GM19452 (cell line): ENCODE measurements around the gene PEX14.

Experiments used
- ATAC-seq: cut with Tn5 transposase; IDR thresholded peaks from one replicate; pipeline ENCODE4 v1.9.1; 2021; ENCODE audit not compliant: unreplicated experiment

PEX14 gene

GRCh38 chr1:10586125-10586524, 111.4 kb downstream of the PEX14 start:
- ATAC-seq, result no peak

DNA sequence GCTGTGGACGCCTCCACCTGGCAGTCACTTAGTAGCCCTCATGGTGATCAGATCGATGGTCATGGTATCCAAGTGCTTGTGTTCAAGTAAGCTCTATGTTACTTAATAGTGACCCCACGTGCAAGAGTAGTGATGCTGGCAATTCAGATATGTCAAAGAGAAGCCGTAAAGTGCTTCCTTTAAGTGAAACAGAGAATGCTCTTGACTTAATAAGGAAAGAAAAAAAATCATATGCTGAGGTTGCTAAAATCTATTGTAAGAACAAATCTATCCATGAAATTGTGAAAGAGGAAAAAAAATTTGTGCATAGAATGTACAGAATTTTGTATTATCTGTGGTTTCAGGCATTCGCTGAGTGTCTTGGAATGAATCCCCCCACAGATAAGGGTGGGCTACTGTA, 113.9 kb downstream of the PEX14 start:
- ATAC-seq, result no peak

DNA sequence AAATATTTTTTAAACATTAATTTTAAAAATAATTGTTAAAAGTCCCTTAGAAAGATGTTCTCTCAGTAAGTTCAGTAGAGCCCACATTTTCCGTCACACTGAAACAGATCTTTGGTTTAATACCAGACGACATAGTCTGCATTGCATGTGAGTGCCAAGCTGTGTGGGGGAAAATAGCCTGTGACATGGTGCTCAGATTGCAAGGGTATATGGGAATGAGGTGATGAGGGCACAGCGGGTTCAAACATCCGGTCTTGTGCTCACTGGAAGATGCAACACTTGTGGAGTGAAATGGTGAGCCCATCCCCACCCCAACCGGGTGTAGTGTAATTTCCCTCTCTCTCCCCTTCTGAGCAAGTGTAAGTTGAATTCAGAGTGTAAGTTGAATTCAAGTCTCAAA, 114.3 kb downstream of the PEX14 start:
- ATAC-seq, result no peak

GRCh38 chr1:10591010-10591409, 116.3 kb downstream of the PEX14 start:
- ATAC-seq, result no peak

DNA sequence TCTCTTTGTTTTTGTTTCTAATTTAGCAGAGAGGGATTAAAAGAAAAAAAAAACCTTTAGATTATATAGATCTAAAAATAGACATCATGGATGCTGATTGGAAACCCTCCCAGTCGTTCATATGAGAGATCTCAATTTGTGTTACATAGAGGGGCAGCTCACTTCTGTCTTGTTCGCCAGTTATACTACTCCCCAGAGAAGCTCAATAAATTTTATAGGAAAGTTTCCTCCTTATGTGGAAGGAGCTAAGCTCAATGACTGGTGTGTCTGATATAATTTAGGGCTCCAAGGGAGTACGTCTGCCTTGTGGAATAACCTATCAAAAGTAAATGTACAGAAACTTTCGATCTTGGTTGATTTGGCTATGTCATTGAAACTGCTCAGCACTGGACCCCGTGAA, 117.6 kb downstream of the PEX14 start:
- ATAC-seq, result no peak

DNA sequence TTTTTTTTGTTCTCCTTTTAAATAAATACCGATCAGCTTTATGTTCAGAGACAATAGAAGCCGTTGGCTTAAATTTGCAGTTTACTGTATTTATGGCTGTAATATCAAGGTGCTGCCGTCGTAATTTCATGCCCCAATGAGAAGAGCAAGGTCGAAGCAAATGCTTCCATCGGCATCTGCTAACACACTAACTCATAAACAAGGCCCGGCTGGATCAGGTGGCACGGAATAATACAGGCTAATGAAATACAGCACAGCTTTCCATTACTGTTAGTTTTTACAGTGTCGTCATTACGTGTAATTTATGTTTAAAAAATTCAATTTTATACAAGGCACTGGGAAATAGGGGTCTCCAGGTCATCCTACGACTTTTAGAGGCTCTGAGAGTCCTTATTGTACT, 119.0 kb downstream of the PEX14 start:
- ATAC-seq, result no peak

GRCh38 chr1:10594595-10595223, 120.0 kb downstream of the PEX14 start:
- no peak for ATAC-seq

DNA sequence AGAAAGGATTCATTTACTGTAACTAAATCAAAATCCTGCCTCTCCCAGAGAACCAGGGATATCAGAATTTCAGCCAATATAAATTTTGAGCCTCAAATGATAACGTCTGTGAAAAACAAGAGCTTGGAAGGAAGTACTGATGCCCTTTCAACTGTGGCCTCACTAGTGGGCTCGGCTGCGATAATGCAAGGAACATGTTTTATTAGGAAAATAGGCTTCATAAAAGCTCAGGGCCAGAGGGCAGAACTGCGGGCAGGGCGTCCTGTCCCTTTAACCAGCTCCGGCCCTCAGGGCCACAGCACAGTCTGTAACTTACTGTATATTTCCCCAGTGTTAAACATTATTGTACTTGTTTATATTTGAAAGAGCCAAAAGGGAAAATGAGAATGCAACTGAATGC, 122.0 kb downstream of the PEX14 start:
- ATAC-seq, result no peak

DNA sequence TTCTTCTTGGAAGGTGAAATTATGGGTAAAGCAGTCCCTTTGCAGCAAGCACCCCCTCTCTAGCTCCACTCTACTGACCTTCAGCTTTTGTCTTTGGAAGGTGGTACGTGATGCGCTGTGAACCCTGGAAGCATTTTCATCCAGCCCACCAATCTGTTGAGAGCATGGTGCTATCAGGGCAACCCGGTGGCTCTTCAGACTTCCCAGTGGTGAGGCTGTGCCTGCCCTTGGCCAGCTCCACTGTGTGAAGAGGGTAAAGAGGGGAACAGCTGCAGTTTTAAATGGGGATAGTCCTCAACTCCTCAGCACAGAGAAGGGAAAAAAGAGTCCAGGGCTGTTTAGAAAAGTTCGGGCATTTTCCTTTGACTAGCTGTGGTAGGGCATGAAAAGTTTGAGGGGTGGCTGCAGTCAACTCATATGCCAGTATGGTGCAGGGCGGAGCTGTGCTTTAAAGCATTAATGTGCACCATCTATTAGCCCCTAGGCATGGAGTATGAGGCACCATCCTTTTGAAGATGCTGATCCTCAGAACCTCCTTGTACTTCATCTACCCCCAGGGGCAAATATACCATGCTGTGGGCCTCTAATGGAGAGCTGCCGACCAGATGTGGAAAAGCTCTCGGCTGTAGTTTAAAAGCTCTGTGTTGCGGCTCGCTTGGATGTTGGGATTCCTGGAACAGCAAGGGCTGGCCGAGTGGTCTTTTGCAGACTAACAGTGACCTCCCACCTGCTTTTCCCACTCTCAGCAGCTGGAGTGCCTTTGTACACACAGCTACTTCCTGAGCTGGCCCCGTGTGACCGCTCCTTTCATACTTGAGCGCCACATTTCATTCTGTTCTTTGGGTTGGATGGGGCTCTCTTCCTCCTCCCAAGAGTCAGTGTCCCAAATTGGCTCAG, 123.0 kb downstream of the PEX14 start:
- ATAC-seq, result no peak

GRCh38 chr1:10598389-10598702, 123.6 kb downstream of the PEX14 start:
- no peak for ATAC-seq

- ATAC-seq, result no peak
These were observed 124.6 kb downstream of the PEX14 start for GRCh38 chr1:10599194-10599861.

- no peak for ATAC-seq
These were observed 126.8 kb downstream of the PEX14 start for GRCh38 chr1:10601342-10602070.

DNA sequence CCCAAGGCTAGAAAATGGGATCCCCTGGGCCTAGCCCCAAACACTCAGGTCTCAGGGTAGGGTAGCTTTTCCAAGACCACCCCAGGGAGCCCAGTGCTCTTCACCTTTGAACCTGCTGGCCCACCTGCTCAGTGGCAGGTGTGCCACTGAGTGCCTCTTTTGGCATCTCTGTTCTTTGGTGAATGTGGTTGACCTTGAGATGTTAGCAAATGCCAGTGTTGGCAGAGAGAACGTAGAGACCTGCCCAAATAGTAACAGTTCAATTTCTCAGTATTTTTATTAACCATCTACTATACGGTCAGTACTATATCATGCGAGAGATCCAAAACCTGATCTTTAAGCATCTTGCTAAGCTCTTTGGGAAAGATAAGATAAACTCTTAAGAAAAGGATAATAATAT, 128.2 kb downstream of the PEX14 start:
- no peak for ATAC-seq

DNA sequence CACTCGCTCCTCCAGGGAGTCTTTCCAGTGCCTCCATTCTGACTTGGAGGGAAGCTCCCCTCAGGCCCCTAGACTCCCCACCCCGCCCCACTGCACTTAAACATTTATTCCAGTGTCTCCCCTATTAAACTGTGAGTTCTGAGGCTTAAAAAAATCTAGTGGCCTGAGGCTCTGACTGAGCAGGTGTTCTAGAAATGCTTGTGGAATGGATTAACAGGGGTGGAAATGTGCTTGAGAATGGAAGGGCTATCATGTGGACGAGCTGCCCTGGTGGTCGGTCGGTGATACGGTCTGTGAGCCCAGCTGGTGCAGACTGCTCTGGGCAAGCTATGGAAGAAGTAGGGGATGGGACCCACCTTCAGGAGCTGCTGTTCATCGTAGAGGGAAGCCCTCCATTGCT, 130.2 kb downstream of the PEX14 start:
- no peak for ATAC-seq

GRCh38 chr1:10606064-10606463, 131.3 kb downstream of the PEX14 start:
- ATAC-seq, result no peak

- ATAC-seq, result no peak
These were observed 132.5 kb downstream of the PEX14 start for GRCh38 chr1:10607228-10607627.

- no peak for ATAC-seq
These were observed 133.9 kb downstream of the PEX14 start for GRCh38 chr1:10608690-10609089.

DNA sequence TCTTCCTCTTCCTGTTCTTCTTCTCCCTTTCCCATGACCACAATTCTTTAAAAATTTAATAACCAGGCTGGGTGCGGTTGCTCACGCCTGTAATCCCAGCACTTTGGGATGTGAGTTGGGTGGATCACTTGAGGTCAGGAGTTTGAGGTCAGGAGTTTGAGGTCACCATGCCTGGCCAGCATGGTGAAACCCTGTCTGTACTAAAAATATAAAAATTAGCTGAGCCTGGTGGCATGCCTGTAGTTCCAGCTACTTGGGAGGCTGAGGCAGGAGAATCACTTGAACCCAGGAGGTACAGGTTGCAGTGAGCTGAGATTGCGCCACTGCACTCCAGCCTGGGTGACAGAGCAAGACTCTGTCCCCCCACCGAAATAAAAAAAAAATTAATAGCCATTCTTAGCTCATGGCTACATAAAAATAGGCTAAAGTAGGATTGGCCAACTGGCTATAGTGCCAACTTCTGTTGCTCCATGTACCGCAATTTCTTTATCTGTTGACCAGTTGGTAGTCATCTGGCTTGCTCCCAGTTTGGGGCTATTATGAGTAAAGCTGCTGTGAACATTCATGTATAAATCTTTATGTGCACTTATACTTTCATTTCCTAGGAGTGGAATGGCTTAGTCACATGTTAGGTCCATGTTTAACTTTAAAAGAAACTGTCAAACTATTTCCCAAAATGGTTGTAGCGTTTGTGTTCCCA, 136.3 kb downstream of the PEX14 start:
- no peak for ATAC-seq

DNA sequence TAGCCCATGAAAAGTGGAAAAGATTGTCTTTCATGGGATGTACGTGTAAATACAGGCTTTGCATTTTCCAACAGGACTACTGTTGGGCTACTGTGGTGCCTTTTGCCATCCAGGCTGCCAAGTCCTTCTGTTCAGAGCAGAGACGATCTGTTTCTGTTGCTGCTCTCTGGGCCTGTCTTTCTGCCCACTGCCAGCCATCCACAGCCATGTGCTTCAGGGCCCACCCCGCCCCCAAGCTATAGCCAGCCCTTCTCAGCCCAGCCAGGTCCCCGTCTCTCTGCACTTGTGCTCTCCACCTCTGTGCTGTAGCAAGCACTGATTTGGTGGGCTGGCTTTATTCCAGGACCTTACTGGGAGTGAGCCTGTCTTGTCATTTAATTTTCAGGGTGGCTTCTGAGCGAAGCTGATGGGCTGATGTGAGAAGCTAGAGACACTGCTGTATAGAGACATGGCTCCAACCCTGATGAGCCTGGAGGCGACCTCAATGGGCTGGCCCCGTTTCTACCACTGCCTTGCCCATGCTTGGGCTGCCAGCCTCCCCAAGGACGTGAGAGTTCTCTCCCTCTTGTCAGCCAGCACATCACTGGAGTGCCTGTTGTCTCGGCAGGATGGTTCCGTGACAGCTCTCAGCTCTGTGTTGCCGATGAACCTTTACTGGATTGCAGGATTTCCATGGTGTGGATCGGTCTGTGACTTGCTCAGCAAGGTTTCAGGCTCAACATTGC, 137.8 kb downstream of the PEX14 start:
- no peak for ATAC-seq

GRCh38 chr1:10613340-10613739, 138.6 kb downstream of the PEX14 start:
- no peak for ATAC-seq
